ENCODE results near the gene IL7R. TPM values are rescaled to one million over a fixed set of nuclear protein-coding genes. Genes with fewer than 3 reads are reported as not detected.

IL7R gene
- total RNA-seq, 1 experiment from 2014 or later: 0.98 TPM

- TF ChIP-seq, protein P1, sequence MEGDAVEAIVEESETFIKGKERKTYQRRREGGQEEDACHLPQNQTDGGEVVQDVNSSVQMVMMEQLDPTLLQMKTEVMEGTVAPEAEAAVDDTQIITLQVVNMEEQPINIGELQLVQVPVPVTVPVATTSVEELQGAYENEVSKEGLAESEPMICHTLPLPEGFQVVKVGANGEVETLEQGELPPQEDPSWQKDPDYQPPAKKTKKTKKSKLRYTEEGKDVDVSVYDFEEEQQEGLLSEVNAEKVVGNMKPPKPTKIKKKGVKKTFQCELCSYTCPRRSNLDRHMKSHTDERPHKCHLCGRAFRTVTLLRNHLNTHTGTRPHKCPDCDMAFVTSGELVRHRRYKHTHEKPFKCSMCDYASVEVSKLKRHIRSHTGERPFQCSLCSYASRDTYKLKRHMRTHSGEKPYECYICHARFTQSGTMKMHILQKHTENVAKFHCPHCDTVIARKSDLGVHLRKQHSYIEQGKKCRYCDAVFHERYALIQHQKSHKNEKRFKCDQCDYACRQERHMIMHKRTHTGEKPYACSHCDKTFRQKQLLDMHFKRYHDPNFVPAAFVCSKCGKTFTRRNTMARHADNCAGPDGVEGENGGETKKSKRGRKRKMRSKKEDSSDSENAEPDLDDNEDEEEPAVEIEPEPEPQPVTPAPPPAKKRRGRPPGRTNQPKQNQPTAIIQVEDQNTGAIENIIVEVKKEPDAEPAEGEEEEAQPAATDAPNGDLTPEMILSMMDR (IDR thresholded peaks at IDR 0.05 in 2 of 3, conservative IDR thresholded peaks at IDR 0.05 in 1 of 3; ENCODE audit: borderline replicate concordance in 1 of 3, insufficient read depth in 1 of 3, low read depth in 2 of 3, low read length in 2 of 3): peak; percentile 35 to 50 (median 45); a peak in 5 of 6 replicates
- TF ChIP-seq EZH2phosphoT487 (IDR thresholded peaks at IDR 0.05; ENCODE audit: borderline replicate concordance) (no peak), CBX3 (IDR thresholded peaks at IDR 0.05; ENCODE audit: low read depth) (no peak)
Observed at GRCh38 chr5:35924950-35925722, 68.4 kb downstream of the IL7R start (continued).

GRCh38 chr5:35926389-35927051 is 69.8 kb downstream of the IL7R start:
- BruUV-seq (replicated peaks): no TSS peak
- CTCF ChIA-PET: interaction anchor here (1.0 to 2.7 kb wide), 7 partner anchors 9 to 836 kb away, joined by 3 to 33 read pairs (median 4); no protein-coding TSS in a partner anchor
- POLR2A ChIA-PET: no interaction called here
- Histone ChIP-seq H3K27ac (ENCODE audit: low read depth, low read length) (no peak overlapping the region), H3K36me3 (ENCODE audit: control insufficient read depth in 1 of 2, insufficient read depth in 2 of 2, low read length in 2 of 2) (no peaks in the 10 kb centered on the region), H3K4me1 (ENCODE audit: control insufficient read depth in 1 of 2, insufficient read depth in 2 of 2, low read length in 2 of 2) (no peaks in the 10 kb centered on the region), H3K4me2 (ENCODE audit: low read length) (no peak overlapping the region), H3K4me3 (replicated peaks in 1 of 2; ENCODE audit: low read depth in 1 of 2, low read length in 2 of 2) (no peak overlapping the region), H2AFZ (ENCODE audit: low read depth, low read length, poor library complexity, severe bottlenecking) (no peak overlapping the region), H3K9ac (ENCODE audit: low read length) (no peak overlapping the region), H3K9me2 (ENCODE audit: insufficient read depth) (no peaks in the 10 kb centered on the region), H3K27me3 (ENCODE audit: insufficient read depth, low read length) (peaks cover 46% of the 10 kb centered on the region), H3K79me2 (ENCODE audit: insufficient read depth, low read length) (no peaks in the 10 kb centered on the region), H4K20me1 (ENCODE audit: insufficient read depth) (no peaks in the 10 kb centered on the region), H3K9me3 (ENCODE audit: control insufficient read depth in 1 of 2, insufficient read depth in 1 of 2, low read depth in 1 of 2, low read length in 2 of 2) (no peaks in the 10 kb centered on the region)
- RAD21 ChIA-PET (ENCODE audit: low non-redundant PET in 1 of 2, low total read pairs in 2 of 2, uncharacterized antibody in 2 of 2, unreplicated experiment in 2 of 2): interaction anchor here in 1 of 2 experiments (1.1 kb wide), 1 partner anchor 149 kb away, joined by 3 read pairs; no protein-coding TSS in a partner anchor
- ATAC-seq (peak; percentile 80), DNase-seq (ENCODE audit: low read depth, low spot score) (peak; percentile 28)
- TF ChIP-seq ZNF274 (IDR thresholded peaks at IDR 0.05; ENCODE audit: low read depth, low read length) (no peak), RAD21 (IDR thresholded peaks at IDR 0.05; ENCODE audit: low read depth) (peak; percentile 78)
- TF ChIP-seq, protein P1 (IDR thresholded peaks at IDR 0.05 in 2 of 3, conservative IDR thresholded peaks at IDR 0.05 in 1 of 3; ENCODE audit: borderline replicate concordance in 1 of 3, insufficient read depth in 1 of 3, low read depth in 2 of 3, low read length in 2 of 3): peak; percentile 49 to 85 (median 71); a peak in 5 of 6 replicates
- intact Hi-C loops (cut with micrococcal nuclease): loop anchor here (1.0 to 5.0 kb wide), 4 partner anchors 149 to 1454 kb away; no protein-coding TSS in a partner anchor

Other genes with a start within 250 kb of the IL7R start
- gene SPEF2, start 239.0 kb upstream of the IL7R start, total RNA-seq (2021; ENCODE audit: unreplicated experiment): 4.6 TPM
- not detected for gene CAPSL, start 81.7 kb downstream of the IL7R start, total RNA-seq (2021; ENCODE audit: unreplicated experiment)
- gene UGT3A1, start 134.5 kb downstream of the IL7R start, total RNA-seq (2021; ENCODE audit: unreplicated experiment): not detected
- gene UGT3A2, start 210.0 kb downstream of the IL7R start, total RNA-seq (2021; ENCODE audit: unreplicated experiment): not detected

All from HCT116 (cell line).